Activated T-cell treated with anti-CD3 and anti-CD28 coated beads, Interleukin-2, amount 50 U/mL, for 24 hours (primary cell): ENCODE results near the gene ABCC3.
"Not testable (repeated sequence)": the region's sequence is repeated elsewhere in the genome, so short reads cannot be mapped to it uniquely, and the experiment has no call there.

Experiments used
- DNase-seq: peaks from one replicate; pipeline ENCODE4 v3.0.0-alpha.2; 2020
- H3K27ac Mint-ChIP-seq: 2 replicates; pipeline ENCODE4 v1.8.0; 2020; ENCODE audit warnings: mild to moderate bottlenecking, mixed read lengths
- H3K27me3 Mint-ChIP-seq: 2 replicates; pipeline ENCODE4 v1.8.0; 2020; ENCODE audit warnings: mixed read lengths
- H3K36me3 Mint-ChIP-seq: 2 replicates; pipeline ENCODE4 v1.8.0; 2020; ENCODE audit warnings: low read depth, mixed read lengths
- H3K4me1 Mint-ChIP-seq: 2 replicates; pipeline ENCODE4 v1.8.0; 2020; ENCODE audit warnings: low read depth, mixed read lengths
- H3K4me3 Mint-ChIP-seq: 2 replicates; pipeline ENCODE4 v1.8.0; 2020; ENCODE audit warnings: mild to moderate bottlenecking, moderate library complexity, mixed read lengths
- H3K9me3 Mint-ChIP-seq: 2 replicates; pipeline ENCODE4 v1.8.0; 2020; ENCODE audit warnings: mixed read lengths

Gene ABCC3

DNA sequence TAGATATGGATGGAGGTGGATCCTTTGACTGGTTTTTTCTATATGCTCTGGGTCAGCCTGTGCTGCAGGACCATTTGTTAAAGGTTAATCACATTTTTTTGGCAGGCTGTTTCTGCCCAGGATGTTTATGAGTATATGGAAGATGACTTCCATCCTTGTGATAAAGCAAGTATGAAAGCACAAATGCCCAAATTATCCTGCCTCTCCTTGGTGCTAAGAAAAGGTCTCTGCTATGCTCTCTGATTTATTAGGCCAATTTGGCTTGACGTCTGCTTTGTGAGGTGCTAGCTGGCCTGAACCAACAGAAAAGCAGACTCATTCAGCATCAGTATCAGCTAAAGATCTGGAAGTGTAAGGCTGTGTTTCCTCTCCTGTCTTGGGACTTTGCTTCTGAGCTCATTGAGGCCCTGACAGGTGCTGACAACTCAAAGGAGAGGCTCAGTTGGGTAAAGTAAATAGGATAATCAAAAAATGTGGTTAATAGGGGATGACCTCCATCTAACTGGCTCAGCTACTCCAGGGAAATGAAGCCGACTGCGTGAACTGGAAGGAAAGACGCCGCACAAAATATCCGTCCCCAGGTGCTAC is 57.9 kb downstream of the ABCC3 start:
- no peak for DNase-seq
- Mint-ChIP-seq H3K27ac (no peak overlapping the region), H3K4me1 (peaks cover 3% of the 10 kb centered on the region), H3K9me3 (no peaks in the 10 kb centered on the region), H3K4me3 (no peak overlapping the region), H3K36me3 (peaks cover 55% of the 10 kb centered on the region), H3K27me3 (no peaks in the 10 kb centered on the region)

DNA sequence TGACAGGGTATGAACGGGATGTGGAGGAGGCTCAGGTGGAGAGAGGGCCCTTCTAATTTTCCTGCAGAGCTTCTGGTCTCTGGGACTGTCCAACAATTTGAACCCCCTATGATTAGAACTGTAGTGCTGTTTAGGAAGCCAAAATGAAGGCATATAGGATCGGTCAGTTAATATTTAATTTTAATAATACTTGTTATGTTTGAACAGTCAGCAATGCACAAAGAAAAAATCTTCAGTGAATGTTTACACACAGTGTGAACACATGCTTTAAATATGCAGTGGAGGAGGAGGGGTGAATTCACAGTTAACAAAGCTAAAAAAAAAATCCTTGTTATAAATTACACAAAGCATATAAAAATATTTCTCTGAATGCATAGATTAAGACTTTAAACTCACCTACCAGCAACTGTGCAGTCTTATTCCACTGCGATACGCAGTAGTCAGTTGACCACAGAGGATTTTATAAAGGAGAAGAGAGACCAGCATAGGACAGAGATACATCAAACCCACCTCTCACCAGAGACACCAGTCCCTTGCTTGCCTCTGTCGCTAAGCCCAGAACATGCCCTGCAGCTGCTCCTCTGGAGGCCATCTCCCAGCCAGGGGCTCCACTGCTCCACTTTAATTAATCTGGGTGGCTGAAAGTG is 58.5 kb downstream of the ABCC3 start:
- Mint-ChIP-seq H3K27ac (no peak overlapping the region), H3K9me3 (no peaks in the 10 kb centered on the region), H3K4me1 (peaks cover 5% of the 10 kb centered on the region), H3K4me3 (no peak overlapping the region), H3K36me3 (peaks cover 61% of the 10 kb centered on the region), H3K27me3 (no peaks in the 10 kb centered on the region)
- no peak for DNase-seq

DNA sequence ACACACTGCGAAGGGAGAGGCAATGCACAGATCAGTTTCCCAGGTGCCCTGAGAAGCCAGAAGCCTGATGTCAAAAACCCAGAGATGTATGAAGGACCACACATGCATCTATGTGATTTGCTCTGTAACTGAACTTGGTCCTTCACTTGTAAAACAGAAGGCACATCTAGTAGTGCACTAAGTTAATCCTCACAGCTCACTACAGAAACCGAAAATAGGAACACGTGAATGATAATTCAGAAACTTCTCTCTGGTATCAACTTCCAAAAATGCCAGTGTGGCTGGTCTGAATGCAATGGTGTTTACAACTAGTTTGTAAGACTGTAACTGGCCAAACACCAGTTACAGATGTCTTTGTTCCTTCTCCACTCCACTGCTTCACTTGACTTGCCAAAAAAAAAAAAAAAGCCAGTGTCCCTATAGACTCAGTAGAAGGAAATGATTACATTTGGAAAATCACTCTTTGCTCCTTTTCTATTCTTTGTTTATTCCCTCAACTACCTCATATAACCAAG is 61.7 kb downstream of the ABCC3 start:
- DNase-seq, result no peak
- Mint-ChIP-seq H3K27me3 (no peaks in the 10 kb centered on the region), H3K36me3 (peaks cover 92% of the 10 kb centered on the region), H3K27ac (peak overlapping the region; percentile 28), H3K9me3 (no peaks in the 10 kb centered on the region), H3K4me1 (peaks cover 15% of the 10 kb centered on the region), H3K4me3 (no peak overlapping the region)

DNA sequence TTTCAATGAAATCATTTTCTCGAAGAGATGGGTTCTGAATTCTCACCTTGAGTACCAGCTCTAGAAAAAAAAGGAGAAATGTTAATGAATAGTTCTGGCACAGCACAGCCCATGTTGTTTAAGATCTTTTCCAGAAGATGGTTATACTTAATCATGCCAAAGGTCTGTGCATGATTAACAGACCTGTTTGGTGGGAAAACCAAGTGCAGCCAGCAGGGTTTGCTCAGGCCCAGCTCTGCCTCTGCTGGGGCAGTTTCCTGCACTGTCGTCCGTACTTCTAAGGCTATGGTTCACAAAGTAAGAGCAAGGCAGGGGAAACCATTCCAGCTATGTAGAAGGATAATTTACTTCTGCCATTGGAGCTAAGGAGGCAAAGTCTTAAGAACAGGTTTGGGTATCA is 62.4 kb downstream of the ABCC3 start:
- H3K4me1 Mint-ChIP-seq, result peaks cover 20% of the 10 kb centered on the region
- H3K36me3 Mint-ChIP-seq, result peaks cover 96% of the 10 kb centered on the region
- no peaks in the 10 kb centered on the region for H3K9me3 Mint-ChIP-seq
- no peaks in the 10 kb centered on the region for H3K27me3 Mint-ChIP-seq
- H3K4me3 Mint-ChIP-seq, result no peak overlapping the region
- no peak for DNase-seq
- peak overlapping the region; percentile 56 for H3K27ac Mint-ChIP-seq

DNA sequence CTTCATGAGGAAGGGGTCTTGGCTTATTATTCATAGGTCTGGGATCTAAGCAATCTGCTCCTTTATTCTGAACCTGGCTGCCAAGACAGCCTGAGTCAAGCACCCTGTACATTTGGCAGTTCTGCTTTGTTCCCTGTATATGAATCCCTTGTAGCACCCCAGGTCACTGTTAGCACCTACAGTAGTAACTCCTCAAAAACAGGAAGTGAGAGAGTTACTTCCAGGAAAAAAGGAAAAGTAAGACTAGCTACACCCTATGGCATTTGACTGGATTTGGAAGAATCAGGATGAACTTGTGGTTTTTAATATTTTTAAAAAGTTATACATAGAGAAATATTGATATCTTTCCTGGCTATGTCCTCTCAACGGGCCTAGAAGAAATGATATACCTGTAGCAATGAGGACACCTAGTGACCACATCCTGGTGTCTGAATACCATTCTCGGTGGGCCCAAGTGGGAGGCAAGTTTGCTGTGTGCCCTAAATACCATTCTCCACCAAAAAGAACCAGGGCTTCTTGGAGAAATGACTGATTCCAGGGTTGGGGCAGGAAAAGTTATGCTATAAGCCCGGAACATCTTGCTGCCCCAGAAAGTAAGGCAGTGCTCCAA is 63.1 kb downstream of the ABCC3 start:
- Mint-ChIP-seq H3K36me3 (peaks cover 97% of the 10 kb centered on the region), H3K4me3 (no peak overlapping the region), H3K9me3 (no peaks in the 10 kb centered on the region), H3K4me1 (peaks cover 27% of the 10 kb centered on the region), H3K27me3 (no peaks in the 10 kb centered on the region), H3K27ac (peak overlapping the region; percentile 77)
- no peak for DNase-seq

DNA sequence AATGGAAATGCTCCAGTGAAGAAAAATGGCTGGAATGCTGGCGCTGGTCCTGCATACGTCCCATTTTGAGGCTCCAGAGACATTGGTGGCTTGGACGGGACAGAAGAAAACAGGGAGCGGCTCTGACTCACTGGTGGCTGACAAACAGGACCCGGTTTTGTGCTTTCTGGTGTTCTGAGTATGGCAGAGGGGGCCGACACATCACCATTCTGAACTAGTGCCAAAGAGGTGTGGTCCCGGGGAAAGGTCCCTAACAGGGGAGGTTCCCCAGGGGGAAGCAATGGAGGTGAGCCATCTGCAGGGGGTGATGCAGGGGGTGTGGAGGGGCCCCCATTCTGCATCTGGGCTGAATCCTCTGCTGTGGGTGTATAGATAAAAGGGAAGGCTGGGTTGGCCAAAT is 64.7 kb downstream of the ABCC3 start:
- no peak for DNase-seq
- H3K27ac Mint-ChIP-seq, result no peak overlapping the region
- H3K4me1 Mint-ChIP-seq, result peaks cover 41% of the 10 kb centered on the region
- H3K36me3 Mint-ChIP-seq, result peaks cover 97% of the 10 kb centered on the region
- H3K27me3 Mint-ChIP-seq, result no peaks in the 10 kb centered on the region
- no peak overlapping the region for H3K4me3 Mint-ChIP-seq
- H3K9me3 Mint-ChIP-seq, result no peaks in the 10 kb centered on the region

DNA sequence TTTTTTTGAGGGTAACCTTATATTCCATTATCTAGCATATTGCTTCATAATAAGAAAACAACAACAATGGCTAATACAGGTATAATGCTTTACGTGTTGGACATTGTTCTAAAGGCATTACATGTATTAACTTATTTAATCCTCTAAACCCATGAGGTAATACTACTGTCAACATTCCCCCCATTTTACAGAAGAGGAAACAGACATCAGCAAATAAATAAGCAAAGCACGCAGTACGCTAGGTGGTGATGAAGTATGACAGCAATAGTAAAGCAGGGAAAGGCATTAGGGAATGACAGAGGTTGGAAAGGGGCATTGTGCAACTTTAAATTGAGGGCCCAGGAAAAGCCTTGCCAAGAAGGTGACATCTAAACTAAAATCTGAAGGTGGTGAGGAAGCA is 68.5 kb downstream of the ABCC3 start:
- Mint-ChIP-seq H3K4me1 (peaks cover 57% of the 10 kb centered on the region), H3K27ac (peak overlapping the region; percentile 86), H3K4me3 (no peak overlapping the region), H3K27me3 (no peaks in the 10 kb centered on the region), H3K36me3 (peaks cover 89% of the 10 kb centered on the region), H3K9me3 (no peaks in the 10 kb centered on the region)
- DNase-seq, result no peak

DNA sequence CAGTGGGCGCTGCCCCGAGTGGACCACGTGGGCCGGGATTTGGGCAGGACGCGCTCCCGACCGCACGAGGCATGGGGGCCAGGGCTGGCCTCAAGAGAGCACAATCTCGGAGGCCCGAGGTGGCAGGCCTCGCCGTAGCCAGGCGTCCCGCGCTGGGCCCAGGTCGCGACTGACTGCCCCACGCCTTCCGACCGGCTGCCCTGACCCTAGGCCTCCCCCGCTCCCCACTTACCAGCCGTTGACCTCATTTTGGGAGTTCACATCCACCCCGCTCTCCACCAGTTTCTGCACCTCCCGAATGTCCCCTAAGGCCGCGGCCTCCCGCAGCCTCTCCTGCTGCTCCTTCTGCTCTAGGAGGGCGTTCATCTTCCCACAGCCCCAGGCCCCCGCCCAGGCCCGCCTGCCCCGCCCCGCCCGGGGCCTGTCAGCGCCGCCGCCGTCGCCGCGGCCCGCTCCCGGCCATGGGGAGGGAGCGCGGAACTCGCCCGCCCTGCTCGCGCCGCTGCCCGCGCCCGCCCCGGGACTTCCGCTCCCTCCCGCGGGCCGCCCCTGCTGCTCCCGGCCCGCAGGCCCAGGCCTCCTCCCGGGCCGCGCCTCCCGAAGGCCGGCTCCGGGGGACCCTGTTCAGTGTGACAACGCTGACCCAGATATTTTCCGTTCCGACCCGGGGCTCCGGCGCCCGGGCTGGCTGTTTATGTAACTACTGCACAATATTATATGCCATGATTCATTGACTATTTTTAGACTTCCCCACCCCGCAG is 72.8 kb downstream of the ABCC3 start, which contains the start of gene ANKRD40:
ANKRD40 (minus strand) TSS at position 626 of the 761 bp plus-strand sequence; CDS start at position 366, 260 bp downstream.
- peak; percentile 96 for DNase-seq
- Mint-ChIP-seq H3K27me3 (no peaks in the 10 kb centered on the region), H3K4me1 (peaks cover 56% of the 10 kb centered on the region)

DNA sequence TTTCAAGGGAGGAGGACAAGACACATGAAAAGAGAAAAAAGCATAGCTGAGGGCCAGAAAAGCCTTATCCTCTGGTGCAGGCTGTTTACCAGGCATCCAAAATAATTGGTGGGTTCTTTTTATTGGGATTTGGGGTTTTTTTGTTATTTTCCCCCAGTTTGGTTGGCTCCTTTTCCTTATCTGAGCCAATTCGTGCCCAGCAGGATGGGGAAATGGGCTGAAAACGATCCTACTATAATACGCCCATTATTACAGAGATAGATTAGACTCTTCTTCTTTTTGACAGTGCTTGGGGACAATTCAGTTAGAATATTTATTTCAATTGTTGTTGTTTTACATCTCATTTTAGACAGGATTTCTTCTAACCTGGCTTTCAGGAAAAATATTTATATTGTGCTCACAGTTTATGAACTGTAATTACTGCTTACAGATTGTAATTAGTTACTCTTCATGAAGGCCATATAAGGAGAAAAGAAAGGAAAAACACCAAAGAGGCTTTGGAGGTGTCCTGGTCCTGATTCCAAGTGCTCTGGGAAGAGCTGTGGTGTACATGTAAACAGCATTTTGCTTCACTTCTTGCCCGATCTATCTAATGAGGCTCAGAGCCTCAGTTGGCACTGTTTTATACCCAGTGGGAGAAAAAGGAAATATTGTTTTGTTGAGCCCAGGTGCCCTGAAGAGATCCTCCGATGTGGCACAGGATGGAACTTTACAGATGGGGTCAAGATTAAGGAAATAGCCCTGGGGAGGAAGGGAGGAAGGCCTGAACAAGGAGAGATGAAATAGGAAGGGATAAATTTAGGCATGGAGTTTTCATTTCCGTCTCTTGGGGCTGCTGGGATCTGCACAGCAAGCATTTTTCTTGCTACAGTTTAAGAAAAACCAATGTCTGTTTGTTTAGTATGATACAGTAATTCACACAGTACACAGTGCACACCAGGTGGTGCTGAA is 73.6 kb downstream of the ABCC3 start:
- Mint-ChIP-seq H3K4me1 (peaks cover 48% of the 10 kb centered on the region), H3K4me3 (peak overlapping the region; percentile 96), H3K9me3 (no peaks in the 10 kb centered on the region), H3K27ac (peak overlapping the region; percentile 92), H3K27me3 (no peaks in the 10 kb centered on the region), H3K36me3 (peaks cover 40% of the 10 kb centered on the region)
- DNase-seq, result no peak

More for the DNA sequence above, 72.8 kb downstream of the ABCC3 start, which contains the start of gene ANKRD40:
- peaks cover 47% of the 10 kb centered on the region for H3K36me3 Mint-ChIP-seq
- peak within 1 kb of the TSS; percentile 98 for H3K27ac Mint-ChIP-seq
- peak within 1 kb of the TSS; percentile 96 for H3K4me3 Mint-ChIP-seq
- no peaks in the 10 kb centered on the region for H3K9me3 Mint-ChIP-seq

DNA sequence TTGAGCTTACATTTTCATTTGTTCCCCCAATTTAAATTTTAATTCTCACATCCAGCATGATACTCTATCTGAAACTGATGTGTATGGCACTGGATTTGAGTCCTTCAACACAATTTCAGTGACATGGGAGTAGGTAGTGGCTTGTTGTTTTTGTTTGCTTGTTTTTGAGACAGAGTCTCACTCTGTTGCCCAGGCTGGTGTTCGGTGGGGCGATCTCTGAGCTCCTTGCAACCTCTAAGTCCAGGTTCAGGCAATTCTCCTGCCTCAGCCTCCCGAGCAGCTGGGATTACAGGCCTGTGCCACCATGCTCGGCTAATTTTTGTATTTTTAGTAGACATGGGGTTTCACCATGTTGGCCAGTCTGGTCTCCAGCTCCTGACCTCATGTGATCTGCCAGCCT is 74.4 kb downstream of the ABCC3 start:
- H3K27ac Mint-ChIP-seq, result peak overlapping the region; percentile 92
- not testable (repeated sequence) for H3K9me3 Mint-ChIP-seq, H3K27me3 Mint-ChIP-seq, DNase-seq
- H3K4me1 Mint-ChIP-seq, result peaks cover 41% of the 10 kb centered on the region
- peaks cover 32% of the 10 kb centered on the region for H3K36me3 Mint-ChIP-seq
- H3K4me3 Mint-ChIP-seq, result peak overlapping the region; percentile 96

DNA sequence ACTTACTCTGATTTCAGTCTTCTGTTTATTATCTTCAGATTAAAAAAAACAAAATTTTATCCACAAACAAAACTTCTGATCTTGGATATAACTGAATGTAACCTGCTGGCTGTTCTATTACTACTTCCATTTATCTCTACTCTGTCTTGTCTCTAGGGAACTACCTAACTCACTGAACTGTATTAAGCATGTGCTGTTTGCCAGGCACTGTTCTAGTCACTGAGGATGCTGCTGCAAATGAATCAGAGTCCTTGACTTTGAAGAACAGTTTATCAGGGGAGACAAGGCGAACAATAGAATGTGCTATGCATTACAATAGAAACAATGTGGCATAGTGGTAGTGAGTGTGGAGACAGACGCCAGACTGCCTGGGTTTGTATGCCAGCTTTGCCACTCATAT is 75.3 kb downstream of the ABCC3 start:
- Mint-ChIP-seq H3K27ac (peak overlapping the region; percentile 92), H3K36me3 (peaks cover 23% of the 10 kb centered on the region), H3K9me3 (no peaks in the 10 kb centered on the region), H3K4me1 (peaks cover 35% of the 10 kb centered on the region), H3K4me3 (no peak overlapping the region), H3K27me3 (no peaks in the 10 kb centered on the region)
- no peak for DNase-seq

DNA sequence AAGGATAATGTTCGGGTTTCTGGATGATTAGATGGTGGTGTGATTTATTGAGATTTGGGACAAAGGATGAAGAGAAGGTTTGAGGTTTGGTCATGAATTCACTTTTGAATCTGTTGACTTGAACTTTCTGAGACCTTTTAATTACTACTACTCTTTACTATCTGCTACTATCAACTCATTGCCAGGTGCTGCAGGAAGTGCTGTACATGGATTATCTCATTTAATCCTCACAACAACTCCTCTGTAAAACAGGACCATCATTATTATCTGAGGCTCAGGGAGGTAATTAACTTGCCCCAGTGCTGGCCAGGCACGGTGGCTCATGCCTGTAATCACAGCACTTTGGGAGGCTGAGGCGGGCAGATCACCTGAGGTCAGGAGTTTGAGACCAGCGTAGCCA is 76.0 kb downstream of the ABCC3 start:
- Mint-ChIP-seq H3K27ac (no peak overlapping the region), H3K27me3 (no peaks in the 10 kb centered on the region), H3K4me3 (no peak overlapping the region), H3K9me3 (no peaks in the 10 kb centered on the region), H3K36me3 (peaks cover 16% of the 10 kb centered on the region), H3K4me1 (peaks cover 30% of the 10 kb centered on the region)
- no peak for DNase-seq

DNA sequence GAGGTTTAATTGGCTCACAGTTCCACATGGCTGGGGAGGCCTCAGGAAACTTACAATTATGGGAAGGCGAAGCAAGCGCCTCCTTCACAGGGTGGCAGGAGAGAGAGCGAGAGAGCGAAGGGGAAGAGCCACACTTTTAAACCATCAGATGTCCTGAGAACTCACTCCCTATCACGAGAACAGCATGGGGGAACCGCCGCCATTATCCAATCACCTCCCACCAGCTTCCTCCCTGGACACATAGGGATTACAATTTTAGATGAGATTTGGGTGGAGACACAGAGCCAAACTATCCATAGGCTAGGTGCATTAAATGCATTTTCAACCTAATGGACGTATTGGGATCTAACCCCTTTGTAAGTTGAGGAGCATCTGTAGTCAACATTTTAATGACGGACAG is 78.0 kb downstream of the ABCC3 start:
- DNase-seq, result no peak
- no peaks in the 10 kb centered on the region for H3K9me3 Mint-ChIP-seq
- H3K4me1 Mint-ChIP-seq, result peaks cover 20% of the 10 kb centered on the region
- H3K27ac Mint-ChIP-seq, result no peak overlapping the region
- no peaks in the 10 kb centered on the region for H3K27me3 Mint-ChIP-seq
- peaks cover 3% of the 10 kb centered on the region for H3K36me3 Mint-ChIP-seq
- H3K4me3 Mint-ChIP-seq, result no peak overlapping the region

DNA sequence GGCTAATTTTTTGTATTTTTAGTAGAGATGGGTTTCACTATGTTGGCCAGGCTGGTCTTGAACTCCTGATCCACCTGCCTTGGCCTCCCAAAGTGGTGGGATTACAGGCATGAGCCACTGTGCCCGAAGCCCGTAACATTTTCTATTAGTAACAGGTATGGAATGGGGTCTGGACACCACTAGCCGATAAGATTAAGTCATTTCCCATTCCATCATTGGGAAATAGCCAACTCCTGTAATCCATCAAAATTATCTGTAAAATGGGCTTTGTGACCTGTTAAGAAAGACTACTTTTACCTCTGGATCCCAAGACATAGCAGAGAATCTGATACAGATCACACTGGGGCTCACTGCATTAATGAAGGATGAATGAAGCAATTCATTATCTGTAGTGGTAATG is 80.8 kb downstream of the ABCC3 start:
- no peak for DNase-seq
- H3K9me3 Mint-ChIP-seq, result no peaks in the 10 kb centered on the region
- H3K4me1 Mint-ChIP-seq, result peaks cover 4% of the 10 kb centered on the region
- H3K4me3 Mint-ChIP-seq, result no peak overlapping the region
- no peaks in the 10 kb centered on the region for H3K27me3 Mint-ChIP-seq
- H3K36me3 Mint-ChIP-seq, result peaks cover 12% of the 10 kb centered on the region
- no peak overlapping the region for H3K27ac Mint-ChIP-seq
